Fibroblast of upper back skin (primary cell): Measurements from ENCODE around the gene LHX3.

Source experiments
- DNase-seq: peaks from one replicate; pipeline ENCODE4 v3.0.0-alpha.2; 2013

LHX3 gene

GRCh38 chr9:136174779-136175615 is 29.9 kb downstream of the LHX3 start:
- no peak for DNase-seq

DNA sequence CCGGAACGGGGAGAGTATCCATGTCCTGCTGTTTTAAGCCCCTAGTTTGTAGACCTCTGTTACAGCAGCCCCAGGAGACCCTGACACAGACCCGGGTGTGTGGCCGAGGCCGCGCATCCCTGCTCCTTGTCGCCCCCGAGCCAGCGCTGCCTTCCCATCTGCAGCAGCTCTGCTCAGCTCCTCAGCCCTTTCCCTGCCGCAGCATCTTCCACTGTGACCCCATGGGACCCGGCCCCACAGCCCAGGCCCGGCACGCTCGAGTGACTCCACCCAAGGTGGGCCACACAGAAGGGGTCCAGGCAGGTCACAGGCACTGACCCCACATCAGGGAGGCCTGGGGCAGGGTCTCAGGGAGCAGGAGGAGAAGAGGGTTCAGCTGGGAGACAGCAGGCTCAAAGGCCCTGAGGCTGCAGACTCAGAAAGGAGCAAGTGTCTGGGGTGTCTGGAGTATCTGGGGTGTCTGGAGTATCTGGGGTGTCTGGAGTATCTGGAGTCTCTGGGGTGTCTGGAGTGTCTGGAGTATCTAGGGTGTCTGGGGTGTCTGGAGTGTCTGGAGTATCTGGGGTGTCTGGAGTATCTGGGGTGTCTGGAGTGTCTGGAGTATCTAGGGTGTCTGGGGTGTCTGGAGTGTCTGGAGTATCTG is 31.2 kb downstream of the LHX3 start:
- DNase-seq, result no peak

DNA sequence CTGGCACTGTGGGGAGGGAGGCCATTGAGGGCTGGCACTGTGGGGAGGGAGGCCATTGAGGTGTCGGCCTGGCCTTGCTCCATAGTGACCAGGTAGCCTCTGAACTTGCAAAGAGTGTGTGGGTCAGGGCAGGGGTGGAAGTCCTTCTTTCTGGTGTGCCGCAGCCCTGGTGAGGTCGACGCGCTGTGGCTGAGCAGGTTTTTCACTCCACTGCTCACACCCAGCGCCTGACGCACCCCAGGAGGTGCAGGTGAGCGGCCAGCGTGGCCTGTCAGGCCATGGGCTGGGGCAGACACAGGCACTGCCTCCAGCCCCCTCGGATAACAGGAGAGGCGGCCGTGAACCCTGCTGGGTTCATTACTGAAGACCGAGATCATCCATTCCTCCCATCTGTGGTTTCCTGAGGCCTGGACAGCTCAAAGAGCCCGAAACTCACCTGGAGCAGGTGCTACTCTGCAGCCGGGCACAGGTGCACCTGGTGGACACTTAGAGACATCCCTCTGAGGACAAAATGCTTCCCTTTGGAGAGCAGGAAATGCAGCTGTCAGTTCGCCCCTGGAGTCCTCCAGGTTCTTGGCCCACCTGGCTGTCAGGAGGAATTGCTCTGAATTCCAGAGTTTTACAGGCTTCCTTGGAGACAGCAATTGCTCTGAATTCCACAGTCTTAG is 32.4 kb downstream of the LHX3 start:
- DNase-seq, result no peak

GRCh38 chr9:136171801-136172411 is 33.0 kb downstream of the LHX3 start:
- DNase-seq, result no peak

GRCh38 chr9:136171009-136171800 is 33.7 kb downstream of the LHX3 start:
- DNase-seq, result no peak

DNA sequence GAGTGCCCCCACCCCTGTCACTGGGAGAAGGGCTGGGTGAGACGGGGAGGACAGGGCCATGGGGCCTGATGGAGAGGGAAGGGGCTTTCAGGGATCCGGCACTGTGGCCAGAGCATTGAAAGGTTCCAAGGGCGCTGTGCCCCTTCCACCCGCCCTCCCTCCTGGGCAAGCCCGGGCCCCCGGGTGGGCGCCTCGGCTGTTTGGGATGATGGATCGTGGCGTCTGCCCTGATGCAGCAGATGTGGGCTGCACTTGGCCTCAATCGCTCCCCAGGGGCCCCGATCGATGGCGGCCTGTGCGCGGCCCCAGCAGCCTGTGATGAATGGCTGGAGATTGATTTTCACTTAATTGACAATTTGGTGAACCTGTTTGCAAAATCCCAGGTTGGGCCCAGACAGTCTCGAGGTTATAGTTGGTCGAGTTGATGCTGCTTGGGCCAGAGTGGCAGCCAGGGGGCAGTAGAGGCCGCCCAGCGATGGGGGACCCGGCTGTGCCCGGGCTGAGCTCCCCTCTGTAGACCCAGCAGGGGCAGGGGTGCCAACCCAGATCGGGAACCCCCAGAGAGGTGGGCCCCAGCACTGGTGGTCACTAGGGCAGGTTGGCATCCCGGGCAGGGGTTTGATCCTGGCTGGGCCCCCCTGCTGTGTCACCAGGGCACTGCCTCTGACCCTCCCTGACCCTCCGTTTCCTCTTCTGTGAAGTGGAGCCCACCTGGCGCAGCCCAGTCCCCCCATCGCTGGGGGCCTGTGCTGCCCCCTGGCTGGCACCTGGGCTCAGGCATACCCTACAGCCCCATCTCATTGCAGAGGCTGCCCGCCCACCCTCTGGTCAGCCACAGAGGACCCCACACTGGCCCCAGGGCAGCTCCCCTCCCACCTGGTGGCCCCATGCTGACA is 34.7 kb downstream of the LHX3 start:
- no peak for DNase-seq

DNA sequence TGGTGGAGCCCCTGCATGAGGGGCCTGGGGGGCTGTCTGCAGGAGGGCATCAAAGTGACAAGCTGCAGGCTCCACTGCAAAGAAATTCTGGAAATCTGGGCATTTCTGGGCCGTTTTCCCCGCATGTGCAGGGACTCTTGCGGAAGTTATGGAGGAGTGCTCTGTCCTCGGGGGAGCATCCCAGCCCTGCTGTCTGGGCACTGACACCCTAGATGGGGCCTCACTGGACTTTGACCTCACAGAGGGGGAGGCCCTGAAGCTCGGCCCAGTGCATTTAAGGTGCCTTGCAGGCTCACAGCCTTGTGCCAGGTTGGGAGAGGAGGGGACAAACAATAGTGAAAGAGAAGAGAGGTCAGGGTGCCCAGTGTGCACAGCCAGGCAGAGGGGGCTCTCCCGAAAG is 35.4 kb downstream of the LHX3 start:
- DNase-seq, result no peak

- DNase-seq, result no peak
These were observed 41.6 kb downstream of the LHX3 start for GRCh38 chr9:136163248-136163850.

- no peak for DNase-seq
These were observed 43.8 kb downstream of the LHX3 start for GRCh38 chr9:136160995-136161610.

- DNase-seq, result no peak
These were observed 44.5 kb downstream of the LHX3 start for GRCh38 chr9:136160381-136160841.

DNA sequence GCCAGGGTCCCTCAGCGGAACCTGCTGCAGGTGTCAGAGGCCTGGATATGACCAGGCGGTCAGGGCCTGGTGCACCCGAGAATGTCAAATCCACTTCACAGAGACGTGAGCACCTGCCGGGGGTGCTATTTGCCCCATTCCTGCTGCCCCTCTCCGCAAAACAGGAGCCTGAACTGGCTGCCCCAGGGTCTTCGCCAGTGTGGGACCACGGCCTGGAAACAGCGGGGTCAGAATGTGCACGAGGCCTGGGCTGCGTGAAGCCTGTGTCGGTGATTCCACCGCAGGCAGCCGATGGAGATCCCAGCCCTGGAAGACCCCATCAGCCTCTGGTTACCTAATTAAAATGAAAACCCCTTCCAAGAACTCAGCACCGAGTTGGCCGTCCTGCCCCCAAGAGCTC is 45.1 kb downstream of the LHX3 start:
- DNase-seq, result no peak

DNA sequence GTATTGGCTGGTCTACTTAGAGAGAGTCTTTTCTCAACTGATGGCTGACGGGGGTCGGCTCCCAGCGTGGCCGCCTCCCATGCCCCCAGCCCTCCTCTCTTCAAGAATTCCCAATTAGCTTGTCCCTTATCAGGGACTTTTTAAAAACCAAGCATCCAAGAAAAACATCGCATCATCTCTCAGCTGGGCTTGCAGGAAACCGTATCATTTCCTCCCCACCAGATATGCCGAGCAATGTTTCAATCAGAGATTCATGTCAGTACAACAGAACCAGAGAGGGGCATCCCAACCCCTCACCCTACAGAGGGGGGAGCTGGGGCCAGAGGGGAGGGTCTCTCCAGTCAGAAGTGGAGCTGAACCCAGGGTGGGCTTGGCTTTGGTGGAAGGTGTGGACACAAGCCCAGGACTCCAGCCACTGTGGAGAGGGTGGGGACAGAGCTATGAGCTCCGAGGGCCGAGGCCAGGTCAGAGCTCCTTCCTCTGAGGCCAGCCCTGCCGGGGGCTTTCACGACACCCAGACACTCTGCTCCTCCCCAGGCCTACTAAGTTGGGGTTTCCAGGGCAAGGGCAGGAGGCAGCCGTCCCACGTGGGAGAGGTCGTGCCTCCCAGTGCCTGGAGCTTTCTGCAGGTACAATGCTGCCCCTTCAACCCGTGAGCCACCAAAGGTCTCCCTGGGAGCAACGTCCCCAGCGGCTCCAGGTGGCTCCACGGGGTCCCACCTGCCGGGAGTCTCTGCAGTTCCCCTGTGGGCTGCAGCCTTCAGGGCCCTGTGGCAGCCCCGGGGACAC is 47.3 kb downstream of the LHX3 start:
- no peak for DNase-seq

GRCh38 chr9:136156209-136157120 is 48.5 kb downstream of the LHX3 start:
- DNase-seq, result no peak

GRCh38 chr9:136155576-136155975 is 49.4 kb downstream of the LHX3 start:
- DNase-seq, result no peak

GRCh38 chr9:136154943-136155342 is 50.0 kb downstream of the LHX3 start:
- DNase-seq, result no peak

DNA sequence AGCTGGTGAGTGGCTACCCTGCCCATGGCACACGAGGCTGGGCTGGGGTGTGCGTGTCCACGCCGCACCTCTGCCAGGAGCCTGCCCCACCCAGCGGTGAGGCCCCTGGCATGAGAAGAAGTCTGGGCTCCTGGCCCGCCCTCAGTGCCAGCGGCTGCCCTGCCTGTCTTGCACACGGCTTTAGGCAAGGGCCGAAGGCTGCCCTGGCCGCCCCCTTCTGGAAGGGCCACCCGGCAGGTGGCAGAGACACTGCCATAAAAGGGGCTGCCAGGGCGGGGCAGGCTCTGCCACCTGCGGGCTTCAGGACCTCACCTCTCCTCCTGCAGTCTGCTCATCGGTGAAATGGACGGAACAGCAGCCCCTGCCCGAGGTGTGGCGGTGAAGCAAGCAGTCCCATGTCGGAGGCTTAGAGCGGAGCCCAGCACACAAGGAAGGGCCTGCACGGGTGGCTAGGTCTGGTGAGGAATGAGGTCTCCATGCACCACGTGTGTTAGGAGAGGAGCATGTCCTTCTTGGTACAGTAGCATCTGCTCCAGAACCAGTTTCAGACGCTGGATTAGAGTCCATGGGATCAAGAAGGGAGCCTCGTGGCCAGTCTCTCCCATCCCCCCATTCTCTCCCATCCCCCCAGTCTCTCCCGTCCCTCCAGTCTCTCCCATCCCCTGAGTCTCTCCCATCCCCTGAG is 51.4 kb downstream of the LHX3 start:
- DNase-seq, result no peak

- no peak for DNase-seq
These were observed 52.0 kb downstream of the LHX3 start for GRCh38 chr9:136152931-136153330.

DNA sequence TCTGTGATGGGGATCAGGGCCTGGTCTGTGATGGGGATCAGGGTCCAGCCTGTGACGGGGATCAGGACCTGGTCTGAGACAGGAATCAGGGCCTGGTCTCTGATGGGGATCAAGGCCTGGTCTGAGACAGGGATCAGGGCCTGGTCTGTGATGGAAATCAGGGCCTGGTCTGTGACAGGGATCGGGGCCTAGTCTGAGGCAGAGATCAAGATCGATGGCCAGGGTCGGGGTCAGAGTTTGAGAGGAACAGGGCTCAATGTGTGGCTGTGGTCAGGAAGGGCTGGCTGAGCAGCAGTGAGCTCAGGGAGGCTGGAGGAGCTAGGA is 52.4 kb downstream of the LHX3 start:
- DNase-seq, result no peak
